GM23338 (cell line): ENCODE measurements around the gene SPIRE1. TPM values are rescaled to one million over a fixed set of nuclear protein-coding genes. Genes with fewer than 3 reads are reported as not detected.

Experiments
- ATAC-seq: fragments of 200-7000 bp; cut with Tn5 transposase; 3 replicates; pipeline ENCODE4 v1.9.1; 2020
- DNase-seq: peaks from one replicate; pipeline ENCODE4 v3.0.0-alpha.2; 2015; ENCODE audit warnings: low spot score
- H2AFZ ChIP-seq: fragments of 200-600 bp; sonication (generic); 2 replicates; pipeline ENCODE4 v1.8.0; 2016; ENCODE audit warnings: antibody characterized with exemption, mild to moderate bottlenecking, moderate library complexity
- H3F3A ChIP-seq: fragments of 200-600 bp; sonication (generic); replicated peaks from 2 replicates; pipeline ENCODE4 v1.8.0; 2017; ENCODE audit warnings: antibody characterized with exemption, mixed run types, low read depth
- H3K27ac ChIP-seq: fragments of 200-600 bp; sonication (generic); 2 replicates; pipeline ENCODE4 v1.6.1; 2016; ENCODE audit warnings: low read depth
- H3K27me3 ChIP-seq: fragments of 200-600 bp; sonication (generic); 2 replicates; pipeline ENCODE4 v1.8.0; 2016; ENCODE audit warnings: mild to moderate bottlenecking, mixed run types, moderate library complexity; ENCODE audit not compliant: insufficient read depth
- H3K36me3 ChIP-seq: fragments of 200-600 bp; sonication (generic); 2 replicates; pipeline ENCODE4 v1.8.0; 2016; ENCODE audit warnings: mild to moderate bottlenecking; ENCODE audit not compliant: insufficient read depth
- H3K4me1 ChIP-seq: fragments of 200-600 bp; sonication (generic); 2 replicates; pipeline ENCODE4 v1.8.0; 2016; ENCODE audit warnings: mild to moderate bottlenecking, moderate library complexity; ENCODE audit not compliant: insufficient read depth
- H3K4me2 ChIP-seq: fragments of 200-600 bp; sonication (generic); 2 replicates; pipeline ENCODE4 v1.7.1; 2017; ENCODE audit warnings: mixed run types
- H3K4me3 ChIP-seq: fragments of 200-600 bp; sonication (generic); 2 replicates; pipeline ENCODE4 v1.6.1; 2016; ENCODE audit warnings: mixed run types
- H3K79me2 ChIP-seq: fragments of 200-600 bp; sonication (generic); replicated peaks from 2 replicates; pipeline ENCODE4 v1.8.0; 2017; ENCODE audit warnings: mild to moderate bottlenecking; ENCODE audit not compliant: insufficient read depth
- H3K9me2 ChIP-seq: fragments of 200-600 bp; sonication (generic); 2 replicates; pipeline ENCODE4 v1.8.0; 2017; ENCODE audit not compliant: insufficient read depth
- H4K20me1 ChIP-seq: fragments of 200-600 bp; sonication (generic); replicated peaks from 2 replicates; pipeline ENCODE4 v1.8.0; 2017; ENCODE audit warnings: mild to moderate bottlenecking; ENCODE audit not compliant: insufficient read depth
- H3K27ac Mint-ChIP-seq: 2 replicates; pipeline ENCODE4 v1.8.0; 2020; ENCODE audit warnings: inconsistent platforms, mild to moderate bottlenecking, moderate library complexity, mixed read lengths
- H3K27me3 Mint-ChIP-seq: 3 replicates; pipeline ENCODE4 v1.8.0; 2022; ENCODE audit warnings: low read depth, mild to moderate bottlenecking, moderate library complexity, mixed read lengths, inconsistent platforms; ENCODE audit not compliant: insufficient read depth, poor library complexity
- H3K36me3 Mint-ChIP-seq: 3 replicates; pipeline ENCODE4 v1.8.0; 2021; ENCODE audit warnings: low read depth, mild to moderate bottlenecking, inconsistent platforms, moderate library complexity, mixed read lengths
- H3K4me1 Mint-ChIP-seq: 3 replicates; pipeline ENCODE4 v1.8.0; 2020; ENCODE audit warnings: mild to moderate bottlenecking, inconsistent platforms, mixed read lengths
- H3K4me3 Mint-ChIP-seq: 3 replicates; pipeline ENCODE4 v1.8.0; 2021; ENCODE audit warnings: moderate library complexity, mild to moderate bottlenecking, inconsistent platforms, mixed read lengths
- H3K9me3 Mint-ChIP-seq: 3 replicates; pipeline ENCODE4 v1.8.0; 2020; ENCODE audit warnings: moderate library complexity, mild to moderate bottlenecking, inconsistent platforms, mixed read lengths
- CREB1 ChIP-seq: fragments of 250-450 bp; sonication (Bioruptor Pico); IDR thresholded peaks from 2 replicates; pipeline ENCODE4 v1.5.0; 2020; ENCODE audit warnings: low read depth, mild to moderate bottlenecking, moderate library complexity
- CTCF ChIP-seq, 2 experiments: fragments of 200-600 bp in 1 of 2; sonication (generic) in 1 of 2; conservative IDR thresholded peaks; 2 replicates each; pipeline versions ENCODE4 v1.5.1 to v1.6.1; 2016 to 2017; ENCODE audit warnings: antibody characterized with exemption in 2 of 2, low read depth in 2 of 2, mild to moderate bottlenecking in 2 of 2, moderate library complexity in 1 of 2
- EZH2 ChIP-seq: fragments of 200-600 bp; sonication (generic); IDR thresholded peaks from one replicate; pipeline ENCODE4 v1.8.0; 2017; ENCODE audit warnings: antibody characterized with exemption, mild to moderate bottlenecking, low read depth; ENCODE audit not compliant: unreplicated experiment
- EZH2phosphoT487 ChIP-seq: fragments of 200-600 bp; sonication (generic); IDR thresholded peaks from one replicate; pipeline ENCODE4 v1.8.1; 2018; ENCODE audit warnings: antibody characterized with exemption; ENCODE audit not compliant: unreplicated experiment
- JUNB ChIP-seq: IDR thresholded peaks from one replicate; pipeline ENCODE4 v1.6.1; 2016; ENCODE audit warnings: antibody characterized with exemption; ENCODE audit not compliant: unreplicated experiment
- NANOG ChIP-seq: IDR thresholded peaks from 2 replicates; pipeline ENCODE4 v1.6.1; 2016; ENCODE audit warnings: antibody characterized with exemption, borderline replicate concordance
- POLR2AphosphoS5 ChIP-seq: IDR thresholded peaks from 2 replicates; pipeline ENCODE4 v1.6.1; 2016; ENCODE audit warnings: antibody characterized with exemption, low read depth
- STAT1 ChIP-seq: IDR thresholded peaks from one replicate; pipeline ENCODE4 v1.6.1; 2016; ENCODE audit warnings: antibody characterized with exemption; ENCODE audit not compliant: unreplicated experiment
- ZNF114 ChIP-seq: fragments of 250-450 bp; sonication (Bioruptor Pico); IDR thresholded peaks from 2 replicates; pipeline ENCODE4 v1.5.0; 2020; ENCODE audit warnings: mild to moderate bottlenecking, moderate library complexity
- ZNF331 ChIP-seq: fragments of 250-450 bp; sonication (Bioruptor Pico); IDR thresholded peaks from 2 replicates; pipeline ENCODE4 v1.5.0; 2020; ENCODE audit warnings: low read depth, mild to moderate bottlenecking, moderate library complexity
- ZNF462 ChIP-seq: fragments of 250-450 bp; sonication (Bioruptor Pico); IDR thresholded peaks from 2 replicates; pipeline ENCODE4 v1.5.0; 2020; ENCODE audit warnings: mild to moderate bottlenecking, moderate library complexity
- polyA plus RNA-seq: library from polyadenylated mRNA; unstranded; fragments of >200 nt; fragmentation: Nextera tagmentation; extraction: Ambion mirVana; gene quantifications from 2 replicates; pipeline ENCODE4 v1.2.1, GENCODE V29; 2016
- total RNA-seq: library from RNA; depleted of rRNA; stranded (reverse); fragments of >200 nt; shearing (Covaris generic); gene quantifications from 2 replicates; pipeline ENCODE4 v1.2.3, GENCODE V29; 2014
- TF ChIP-seq, protein P1 (sequence below): IDR thresholded peaks from one replicate; pipeline ENCODE4 v1.6.1; 2018; ENCODE audit warnings: antibody characterized with exemption; ENCODE audit not compliant: unreplicated experiment
- TF ChIP-seq, protein P2 (sequence below): IDR thresholded peaks from 2 replicates; pipeline ENCODE4 v1.6.1; 2016; ENCODE audit warnings: antibody characterized with exemption

SPIRE1 gene
- total and polyA plus RNA-seq, 2 experiments from 2014 or later, result 2.9 to 15.5 TPM

GRCh38 chr18:12438257-12438656 is 219.7 kb downstream of the SPIRE1 start:
- no peak overlapping the region for H2AFZ ChIP-seq
- peaks cover 10% of the 10 kb centered on the region for H3K4me1 Mint-ChIP-seq
- no peak overlapping the region for H3K27ac Mint-ChIP-seq
- peaks cover 2% of the 10 kb centered on the region for H3K9me3 Mint-ChIP-seq
- DNase-seq (no peak), ATAC-seq (no peak)
- no peak overlapping the region for H3K4me3 ChIP-seq
- no peaks in the 10 kb centered on the region for H4K20me1 ChIP-seq
- peaks cover 20% of the 10 kb centered on the region for H3K36me3 Mint-ChIP-seq
- peaks cover 5% of the 10 kb centered on the region; the same call in 1 of the 2 replicates for H3K36me3 ChIP-seq
- no peaks in the 10 kb centered on the region for H3K9me2 ChIP-seq
- H3K79me2 ChIP-seq, result no peaks in the 10 kb centered on the region
- H3K4me1 ChIP-seq, result peaks cover 11% of the 10 kb centered on the region
- TF ChIP-seq EZH2 (no peak), POLR2AphosphoS5 (no peak), JUNB (no peak), ZNF331 (CRISPR knock-in tag) (no peak), STAT1 (no peak), CTCF (conservative IDR thresholded peaks at IDR 0.05; ENCODE audit: low read depth in 2 of 2) (no peak), CREB1 (CRISPR knock-in tag) (no peak), NANOG (no peak), ZNF462 (CRISPR knock-in tag) (no peak), ZNF114 (no peak), EZH2phosphoT487 (no peak)
- TF ChIP-seq, protein P1, sequence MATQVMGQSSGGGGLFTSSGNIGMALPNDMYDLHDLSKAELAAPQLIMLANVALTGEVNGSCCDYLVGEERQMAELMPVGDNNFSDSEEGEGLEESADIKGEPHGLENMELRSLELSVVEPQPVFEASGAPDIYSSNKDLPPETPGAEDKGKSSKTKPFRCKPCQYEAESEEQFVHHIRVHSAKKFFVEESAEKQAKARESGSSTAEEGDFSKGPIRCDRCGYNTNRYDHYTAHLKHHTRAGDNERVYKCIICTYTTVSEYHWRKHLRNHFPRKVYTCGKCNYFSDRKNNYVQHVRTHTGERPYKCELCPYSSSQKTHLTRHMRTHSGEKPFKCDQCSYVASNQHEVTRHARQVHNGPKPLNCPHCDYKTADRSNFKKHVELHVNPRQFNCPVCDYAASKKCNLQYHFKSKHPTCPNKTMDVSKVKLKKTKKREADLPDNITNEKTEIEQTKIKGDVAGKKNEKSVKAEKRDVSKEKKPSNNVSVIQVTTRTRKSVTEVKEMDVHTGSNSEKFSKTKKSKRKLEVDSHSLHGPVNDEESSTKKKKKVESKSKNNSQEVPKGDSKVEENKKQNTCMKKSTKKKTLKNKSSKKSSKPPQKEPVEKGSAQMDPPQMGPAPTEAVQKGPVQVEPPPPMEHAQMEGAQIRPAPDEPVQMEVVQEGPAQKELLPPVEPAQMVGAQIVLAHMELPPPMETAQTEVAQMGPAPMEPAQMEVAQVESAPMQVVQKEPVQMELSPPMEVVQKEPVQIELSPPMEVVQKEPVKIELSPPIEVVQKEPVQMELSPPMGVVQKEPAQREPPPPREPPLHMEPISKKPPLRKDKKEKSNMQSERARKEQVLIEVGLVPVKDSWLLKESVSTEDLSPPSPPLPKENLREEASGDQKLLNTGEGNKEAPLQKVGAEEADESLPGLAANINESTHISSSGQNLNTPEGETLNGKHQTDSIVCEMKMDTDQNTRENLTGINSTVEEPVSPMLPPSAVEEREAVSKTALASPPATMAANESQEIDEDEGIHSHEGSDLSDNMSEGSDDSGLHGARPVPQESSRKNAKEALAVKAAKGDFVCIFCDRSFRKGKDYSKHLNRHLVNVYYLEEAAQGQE, result no peak
- TF ChIP-seq, protein P2, sequence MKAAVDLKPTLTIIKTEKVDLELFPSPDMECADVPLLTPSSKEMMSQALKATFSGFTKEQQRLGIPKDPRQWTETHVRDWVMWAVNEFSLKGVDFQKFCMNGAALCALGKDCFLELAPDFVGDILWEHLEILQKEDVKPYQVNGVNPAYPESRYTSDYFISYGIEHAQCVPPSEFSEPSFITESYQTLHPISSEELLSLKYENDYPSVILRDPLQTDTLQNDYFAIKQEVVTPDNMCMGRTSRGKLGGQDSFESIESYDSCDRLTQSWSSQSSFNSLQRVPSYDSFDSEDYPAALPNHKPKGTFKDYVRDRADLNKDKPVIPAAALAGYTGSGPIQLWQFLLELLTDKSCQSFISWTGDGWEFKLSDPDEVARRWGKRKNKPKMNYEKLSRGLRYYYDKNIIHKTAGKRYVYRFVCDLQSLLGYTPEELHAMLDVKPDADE, result no peak
- peaks cover 11% of the 10 kb centered on the region for H3K27me3 Mint-ChIP-seq
- no peaks in the 10 kb centered on the region for H3F3A ChIP-seq
- H3K27me3 ChIP-seq, result no peaks in the 10 kb centered on the region
- no peak overlapping the region for H3K4me2 ChIP-seq
- no peak overlapping the region for H3K4me3 Mint-ChIP-seq
- H3K27ac ChIP-seq, result no peak overlapping the region
